ENCODE data around the gene SMIM35.

DNA sequence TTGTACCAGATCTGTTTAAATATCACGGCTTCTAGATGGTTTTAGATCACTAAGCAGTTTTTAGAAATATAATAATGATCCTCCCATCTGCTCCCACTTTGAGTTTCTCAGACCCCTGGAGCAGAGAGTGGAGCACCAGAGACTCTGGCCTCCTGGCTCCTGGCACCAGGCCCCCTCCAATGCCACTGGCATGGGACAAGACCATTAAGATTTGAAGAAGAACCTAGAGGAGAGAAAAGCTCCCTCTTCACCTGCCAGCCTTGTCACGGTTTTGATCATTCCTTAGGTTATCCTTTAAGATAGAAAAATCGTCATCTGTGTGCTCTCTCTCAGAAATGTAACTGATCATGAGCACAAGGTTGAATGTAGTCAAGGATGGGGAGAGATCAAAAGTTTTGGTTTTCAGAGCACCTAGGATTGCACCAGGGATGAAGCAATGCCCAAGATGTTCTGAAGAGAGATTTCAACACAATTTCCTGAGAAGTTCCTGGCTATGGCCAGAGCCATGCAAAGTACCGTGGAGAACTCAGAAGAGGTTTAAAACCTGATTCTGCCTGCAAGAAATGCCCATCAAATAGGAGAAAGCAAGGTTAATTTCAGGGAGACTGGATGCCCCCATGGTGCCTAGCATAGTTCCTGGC lies 78.4 kb downstream of the SMIM35 start:
- TF ChIP-seq POLR2A (IDR thresholded peaks at IDR 0.05; ENCODE audit: low read length) (no peak), GATA1 (IDR thresholded peaks at IDR 0.05; ENCODE audit: low read depth, low read length) (no peak)

All from erythroblast (primary cell).